PC-9 (cell line): Measurements from ENCODE around the gene PTPRG.

Experiments used
- EZH2 ChIP-seq: fragments of 200-600 bp; sonication (generic); IDR thresholded peaks from 2 replicates; pipeline ENCODE4 v1.8.0; 2017; ENCODE audit warnings: antibody characterized with exemption, low read depth
- TF ChIP-seq, protein P1 (sequence below): fragments of 200-600 bp; sonication (generic); conservative IDR thresholded peaks from 2 replicates; pipeline ENCODE4 v1.6.1; 2017; ENCODE audit warnings: mixed run types, antibody characterized with exemption, mild to moderate bottlenecking, moderate library complexity

DNA sequence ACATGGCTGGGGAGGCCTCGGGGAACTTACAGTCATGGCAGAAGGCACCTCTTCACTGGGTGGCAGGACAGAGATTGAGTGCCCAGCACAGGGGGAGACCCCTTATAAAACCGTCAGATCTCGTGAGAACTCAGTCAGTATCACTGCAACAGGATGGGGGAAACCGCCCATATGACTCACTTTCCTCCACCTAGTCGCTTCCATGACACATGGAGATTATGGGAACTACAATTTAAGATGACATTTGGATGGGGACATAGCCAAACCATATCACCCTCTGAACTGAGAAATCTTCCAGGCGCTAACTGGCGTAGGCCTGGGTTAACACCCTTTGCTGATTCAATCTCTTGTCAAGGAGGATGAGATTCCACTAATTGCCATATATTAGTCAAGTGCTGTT lies 419.7 kb downstream of the PTPRG start:
- TF ChIP-seq, protein P1, sequence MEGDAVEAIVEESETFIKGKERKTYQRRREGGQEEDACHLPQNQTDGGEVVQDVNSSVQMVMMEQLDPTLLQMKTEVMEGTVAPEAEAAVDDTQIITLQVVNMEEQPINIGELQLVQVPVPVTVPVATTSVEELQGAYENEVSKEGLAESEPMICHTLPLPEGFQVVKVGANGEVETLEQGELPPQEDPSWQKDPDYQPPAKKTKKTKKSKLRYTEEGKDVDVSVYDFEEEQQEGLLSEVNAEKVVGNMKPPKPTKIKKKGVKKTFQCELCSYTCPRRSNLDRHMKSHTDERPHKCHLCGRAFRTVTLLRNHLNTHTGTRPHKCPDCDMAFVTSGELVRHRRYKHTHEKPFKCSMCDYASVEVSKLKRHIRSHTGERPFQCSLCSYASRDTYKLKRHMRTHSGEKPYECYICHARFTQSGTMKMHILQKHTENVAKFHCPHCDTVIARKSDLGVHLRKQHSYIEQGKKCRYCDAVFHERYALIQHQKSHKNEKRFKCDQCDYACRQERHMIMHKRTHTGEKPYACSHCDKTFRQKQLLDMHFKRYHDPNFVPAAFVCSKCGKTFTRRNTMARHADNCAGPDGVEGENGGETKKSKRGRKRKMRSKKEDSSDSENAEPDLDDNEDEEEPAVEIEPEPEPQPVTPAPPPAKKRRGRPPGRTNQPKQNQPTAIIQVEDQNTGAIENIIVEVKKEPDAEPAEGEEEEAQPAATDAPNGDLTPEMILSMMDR, result no peak
- no peak for TF ChIP-seq EZH2
